ENCODE results near the gene OR2AG1. TPM values are rescaled to one million over a fixed set of nuclear protein-coding genes. Genes with fewer than 3 reads are reported as not detected.

OR2AG1 gene
- polyA plus RNA-seq, 1 of the 3 experiments (the other 2 are of a cell fraction) = not detected

DNA sequence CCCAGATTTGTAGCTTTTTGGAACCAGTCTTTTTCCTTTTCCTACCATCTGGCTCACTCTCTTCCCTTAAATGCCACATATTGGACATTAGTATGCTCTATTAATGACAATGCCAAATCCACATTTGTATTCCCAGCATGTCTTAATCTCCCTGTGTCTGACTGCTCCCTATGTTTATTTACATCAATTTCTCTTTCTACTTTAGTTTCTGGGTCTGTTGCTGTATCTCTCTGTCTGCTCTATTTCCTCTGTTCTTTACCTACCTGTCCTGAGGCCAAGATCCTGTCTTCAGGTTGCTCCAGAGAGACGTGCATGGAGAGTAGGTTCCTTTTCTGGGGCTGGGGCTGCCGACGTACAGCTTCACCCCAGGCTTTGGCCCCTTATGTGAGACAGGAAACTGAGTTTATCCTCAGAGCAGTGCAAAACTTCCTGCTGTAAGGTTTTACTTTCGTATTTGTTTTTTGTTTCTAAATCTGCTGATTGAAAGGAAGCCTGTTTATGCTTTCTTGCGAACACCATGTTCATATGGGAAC lies 36.7 kb upstream of the OR2AG1 start:
- H3K9me2 ChIP-seq = no peaks in the 10 kb centered on the region
- no peak overlapping the region for H3K4me3 ChIP-seq (ENCODE audit: low read depth in 2 of 2, low read length in 1 of 2)
- DNase-seq = no peak
- H3F3A ChIP-seq (replicated peaks; ENCODE audit: insufficient read depth) = no peaks in the 10 kb centered on the region
- CTCF ChIA-PET = interaction anchor here (0.7 to 6.3 kb wide), 4 partner anchors 8 to 367 kb away, joined by 3 to 63 read pairs (median 6); no protein-coding TSS in a partner anchor
- H3K79me2 ChIP-seq (ENCODE audit: insufficient read depth) = no peaks in the 10 kb centered on the region
- no peaks in the 10 kb centered on the region for H3K4me1 ChIP-seq (ENCODE audit: control insufficient read depth in 1 of 2, insufficient read depth in 2 of 2, low read depth in 1 of 2, low read length in 1 of 2)
- no peak overlapping the region for H3K9ac ChIP-seq
- no peak overlapping the region for H2AFZ ChIP-seq (ENCODE audit: low read depth)
- H3K4me2 ChIP-seq = no peak overlapping the region
- WGBS (ENCODE audit: low lambda C conversion rate) = 3% methylated on average over 5 of the region's 5 CpGs
- TF ChIP-seq SMC3 (IDR thresholded peaks at IDR 0.05; ENCODE audit: low read depth, low read length) (no peak), GABPA (IDR thresholded peaks at IDR 0.05; ENCODE audit: low read depth) (no peak), FOXJ3 (CRISPR knock-in tag; IDR thresholded peaks at IDR 0.05) (no peak), CHD2 (IDR thresholded peaks at IDR 0.05; ENCODE audit: low read length, partially characterized antibody) (no peak), ELF1 (IDR thresholded peaks at IDR 0.05) (no peak), EZH2phosphoT487 (IDR thresholded peaks at IDR 0.05; ENCODE audit: borderline replicate concordance, low read depth) (no peak), NRF1 (IDR thresholded peaks at IDR 0.05; ENCODE audit: low read depth, low read length) (no peak), FOXM1 (IDR thresholded peaks at IDR 0.05; ENCODE audit: low read depth) (no peak), JUND (IDR thresholded peaks at IDR 0.05) (no peak)
- H3K9me3 ChIP-seq = no peaks in the 10 kb centered on the region
- no peak overlapping the region for H3K27ac ChIP-seq (ENCODE audit: low read depth in 2 of 2, low read length in 1 of 2)
- no peaks in the 10 kb centered on the region for H4K20me1 ChIP-seq (ENCODE audit: insufficient read depth)
- no peaks in the 10 kb centered on the region for H3K36me3 ChIP-seq (replicated peaks in 1 of 2; ENCODE audit: control insufficient read depth in 1 of 2, insufficient read depth in 2 of 2, low read length in 1 of 2)
- peaks cover 24% of the 10 kb centered on the region for H3K27me3 ChIP-seq (ENCODE audit: insufficient read depth)
- POLR2A ChIA-PET = no interaction called here

- Histone ChIP-seq H2AFZ (ENCODE audit: low read depth) (no peak overlapping the region), H3K9me2 (no peaks in the 10 kb centered on the region), H3F3A (replicated peaks; ENCODE audit: insufficient read depth) (no peaks in the 10 kb centered on the region), H3K9me3 (no peaks in the 10 kb centered on the region), H3K36me3 (replicated peaks in 1 of 2; ENCODE audit: control insufficient read depth in 1 of 2, insufficient read depth in 2 of 2, low read length in 1 of 2) (no peaks in the 10 kb centered on the region), H3K4me2 (no peak overlapping the region), H3K79me2 (ENCODE audit: insufficient read depth) (no peaks in the 10 kb centered on the region), H3K9ac (no peak overlapping the region), H3K4me1 (ENCODE audit: control insufficient read depth in 1 of 2, insufficient read depth in 2 of 2, low read depth in 1 of 2, low read length in 1 of 2) (no peaks in the 10 kb centered on the region), H3K27me3 (ENCODE audit: insufficient read depth) (peaks cover 24% of the 10 kb centered on the region), H4K20me1 (ENCODE audit: insufficient read depth) (no peaks in the 10 kb centered on the region), H3K27ac (ENCODE audit: low read depth in 2 of 2, low read length in 1 of 2) (no peak overlapping the region), H3K4me3 (ENCODE audit: low read depth in 2 of 2, low read length in 1 of 2) (no peak overlapping the region)
- ChIA-PET POLR2A (no interaction called here), CTCF (interaction anchor here (1.0 to 6.3 kb wide), 3 partner anchors 9 to 18 kb away, joined by 4 to 63 read pairs (median 9); no protein-coding TSS in a partner anchor)
- 0% methylated on average over 1 of the region's 1 CpG for WGBS (ENCODE audit: low lambda C conversion rate)
- DNase-seq = no peak
- TF ChIP-seq, protein P1, sequence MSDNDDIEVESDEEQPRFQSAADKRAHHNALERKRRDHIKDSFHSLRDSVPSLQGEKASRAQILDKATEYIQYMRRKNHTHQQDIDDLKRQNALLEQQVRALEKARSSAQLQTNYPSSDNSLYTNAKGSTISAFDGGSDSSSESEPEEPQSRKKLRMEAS (IDR thresholded peaks at IDR 0.05; ENCODE audit: low read depth) = no peak
- TF ChIP-seq TCF12 (IDR thresholded peaks at IDR 0.05) = no peak
Observed at GRCh38 chr11:6746626-6747025, 36.2 kb upstream of the OR2AG1 start.

GRCh38 chr11:6747097-6747668 lies 35.6 kb upstream of the OR2AG1 start:
- Histone ChIP-seq H3K36me3 (replicated peaks in 1 of 2; ENCODE audit: control insufficient read depth in 1 of 2, insufficient read depth in 2 of 2, low read length in 1 of 2) (no peaks in the 10 kb centered on the region), H3K9me3 (no peaks in the 10 kb centered on the region), H2AFZ (ENCODE audit: low read depth) (no peak overlapping the region), H3K9ac (no peak overlapping the region), H3K9me2 (no peaks in the 10 kb centered on the region), H3K27me3 (ENCODE audit: insufficient read depth) (peaks cover 24% of the 10 kb centered on the region), H3K4me1 (ENCODE audit: control insufficient read depth in 1 of 2, insufficient read depth in 2 of 2, low read depth in 1 of 2, low read length in 1 of 2) (no peaks in the 10 kb centered on the region), H3K4me2 (no peak overlapping the region), H3F3A (replicated peaks; ENCODE audit: insufficient read depth) (no peaks in the 10 kb centered on the region), H3K4me3 (ENCODE audit: low read depth in 2 of 2, low read length in 1 of 2) (no peak overlapping the region), H4K20me1 (ENCODE audit: insufficient read depth) (no peaks in the 10 kb centered on the region), H3K79me2 (ENCODE audit: insufficient read depth) (no peaks in the 10 kb centered on the region), H3K27ac (ENCODE audit: low read depth in 2 of 2, low read length in 1 of 2) (no peak overlapping the region)
- ChIA-PET POLR2A (no interaction called here), CTCF (interaction anchor here (1.0 to 6.3 kb wide), 3 partner anchors 9 to 19 kb away, joined by 4 to 63 read pairs (median 9); no protein-coding TSS in a partner anchor)
- DNase-seq = no peak
- 6% methylated on average over 3 of the region's 3 CpGs for WGBS (ENCODE audit: low lambda C conversion rate)
- no peak for TF ChIP-seq TCF12 (IDR thresholded peaks at IDR 0.05)
- TF ChIP-seq ZBTB33 (IDR thresholded peaks at IDR 0.05; ENCODE audit: borderline replicate concordance, low read depth) = no peak
- no peak for TF ChIP-seq FOSL2 (IDR thresholded peaks at IDR 0.05; ENCODE audit: borderline replicate concordance, low read depth)
- TF ChIP-seq, protein P2, sequence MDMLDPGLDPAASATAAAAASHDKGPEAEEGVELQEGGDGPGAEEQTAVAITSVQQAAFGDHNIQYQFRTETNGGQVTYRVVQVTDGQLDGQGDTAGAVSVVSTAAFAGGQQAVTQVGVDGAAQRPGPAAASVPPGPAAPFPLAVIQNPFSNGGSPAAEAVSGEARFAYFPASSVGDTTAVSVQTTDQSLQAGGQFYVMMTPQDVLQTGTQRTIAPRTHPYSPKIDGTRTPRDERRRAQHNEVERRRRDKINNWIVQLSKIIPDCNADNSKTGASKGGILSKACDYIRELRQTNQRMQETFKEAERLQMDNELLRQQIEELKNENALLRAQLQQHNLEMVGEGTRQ (IDR thresholded peaks at IDR 0.05; ENCODE audit: borderline replicate concordance, low read depth, low read length) = no peak
- TF ChIP-seq SMC3 (IDR thresholded peaks at IDR 0.05; ENCODE audit: low read depth, low read length) = no peak
- no peak for TF ChIP-seq PBX3 (IDR thresholded peaks at IDR 0.05)
- no peak for TF ChIP-seq FOXJ3 (CRISPR knock-in tag; IDR thresholded peaks at IDR 0.05)
- TF ChIP-seq GABPA (IDR thresholded peaks at IDR 0.05; ENCODE audit: low read depth) = no peak
- TF ChIP-seq TEAD4 (IDR thresholded peaks at IDR 0.05; ENCODE audit: borderline replicate concordance, insufficient read depth) = no peak
- TF ChIP-seq POLR2AphosphoS5 (IDR thresholded peaks at IDR 0.05; ENCODE audit: low read depth, low read length) = no peak
